HepG2 (cell line): ENCODE measurements around the gene TTC9. TPM values are rescaled to one million over a fixed set of nuclear protein-coding genes. Genes with fewer than 3 reads are reported as not detected.

Source experiments
- CREM ChIP-seq, 2 experiments: sonication (generic) in 1 of 2; formaldehyde crosslinking in 1 of 2; IDR thresholded peaks; 2 replicates each; pipeline versions ENCODE4 v1.4.0 to v1.6.1; 2016 to 2020; ENCODE audit warnings: antibody characterized with exemption in 1 of 2, mild to moderate bottlenecking in 1 of 2, missing genetic modification reagents in 1 of 2
- PHF8 ChIP-seq: sonication (generic); formaldehyde crosslinking; IDR thresholded peaks from 2 replicates; pipeline ENCODE4 v1.5.0; 2020; ENCODE audit warnings: missing genetic modification reagents
- RBFOX2 ChIP-seq: fragments of 200-400 bp; formaldehyde crosslinking; IDR thresholded peaks from 2 replicates; pipeline ENCODE4 v1.6.1; 2017; ENCODE audit warnings: low read depth, mild to moderate bottlenecking, low read length
- ZKSCAN8 ChIP-seq: IDR thresholded peaks from 2 replicates; pipeline ENCODE4 v1.6.1; 2016; ENCODE audit warnings: borderline replicate concordance, missing genetic modification reagents, missing compliant biosample characterization
- polyA plus RNA-seq, 8 experiments: library from polyadenylated mRNA; depleted of rRNA in 3 of 8; stranded (reverse) in 7 of 8; unstranded in 1 of 8; fragments of >200 nt; fragmentation: Illumina TruSeq in 4 of 8; extraction: Trizol in 4 of 8; gene quantifications; 2 replicates each; pipeline versions ENCODE4 v1.2.1 to v1.2.3, GENCODE V29; 2011 to 2016; ENCODE audit warnings: low read depth in 4 of 8, missing spikeins in 1 of 8, mixed read lengths in 1 of 8; ENCODE audit not compliant: insufficient read depth in 1 of 8
- total RNA-seq, 5 experiments: library from RNA; depleted of rRNA; stranded (reverse); fragments of >200 nt; fragmentation: Illumina TruSeq; extraction: Trizol; gene quantifications; 2 replicates each; pipeline ENCODE4 v1.2.3, GENCODE V29; 2016; ENCODE audit warnings: low read depth in 1 of 5
- TF ChIP-seq, protein P1 (sequence below), 2 experiments: sonication (generic) in 1 of 2; formaldehyde crosslinking in 1 of 2; IDR thresholded peaks; 2 replicates each; pipeline versions ENCODE4 v1.6.1 to v1.9.0; 2014 to 2022; ENCODE audit warnings: antibody characterized with exemption in 1 of 2, borderline replicate concordance in 1 of 2, inconsistent platforms in 1 of 2, low read depth in 1 of 2, missing genetic modification reagents in 1 of 2
- TF ChIP-seq, protein P2 (sequence below): IDR thresholded peaks from 2 replicates; pipeline ENCODE4 v1.6.1; 2016; ENCODE audit warnings: missing biosample characterization, missing genetic modification reagents, low read depth

The TTC9 gene
- total and polyA plus RNA-seq, 2 of the 13 experiments (the other 11 are each of a cell fraction or from before 2014, with no cell fraction given), result 0.13 to 0.30 TPM

DNA sequence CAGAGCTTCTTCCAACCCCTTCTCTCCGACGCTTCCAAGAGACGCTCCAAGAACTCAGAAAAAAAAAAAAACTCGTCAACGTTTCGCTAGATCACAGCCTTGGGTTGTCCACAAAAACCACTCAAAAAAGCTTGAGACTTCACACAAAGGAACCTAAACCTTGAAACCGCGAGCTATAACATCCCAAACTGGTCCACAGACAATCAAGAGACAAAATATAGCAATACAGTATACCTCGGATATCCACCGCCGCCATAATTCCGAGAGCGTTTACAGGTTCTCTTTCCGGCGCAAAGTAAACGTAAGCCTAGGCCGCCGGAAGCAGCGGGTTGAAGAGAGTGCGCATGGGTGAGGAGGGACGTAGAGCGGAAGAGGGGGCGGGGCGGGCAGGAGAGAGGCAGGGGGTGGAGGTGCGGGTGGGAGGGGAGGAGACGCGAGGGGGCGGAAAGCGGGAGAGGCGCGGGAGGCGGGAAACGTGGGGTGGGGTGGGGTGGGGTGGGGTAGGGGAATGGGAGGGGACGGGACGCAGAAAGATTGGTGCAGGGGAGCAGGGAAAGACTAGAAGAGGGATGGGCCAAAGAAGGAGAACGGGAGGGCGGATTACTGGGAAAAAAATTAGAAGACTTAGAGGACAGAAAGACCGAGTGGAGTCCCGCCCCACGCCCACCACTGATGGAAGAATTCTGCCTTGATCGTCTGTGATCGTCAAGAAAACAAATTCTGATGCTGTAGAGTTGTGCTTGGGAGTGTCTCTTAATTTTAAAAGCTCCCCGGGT lies 41.1 kb upstream of the TTC9 start, which contains the start of gene MED6 (continued):
- TF ChIP-seq, protein P1, sequence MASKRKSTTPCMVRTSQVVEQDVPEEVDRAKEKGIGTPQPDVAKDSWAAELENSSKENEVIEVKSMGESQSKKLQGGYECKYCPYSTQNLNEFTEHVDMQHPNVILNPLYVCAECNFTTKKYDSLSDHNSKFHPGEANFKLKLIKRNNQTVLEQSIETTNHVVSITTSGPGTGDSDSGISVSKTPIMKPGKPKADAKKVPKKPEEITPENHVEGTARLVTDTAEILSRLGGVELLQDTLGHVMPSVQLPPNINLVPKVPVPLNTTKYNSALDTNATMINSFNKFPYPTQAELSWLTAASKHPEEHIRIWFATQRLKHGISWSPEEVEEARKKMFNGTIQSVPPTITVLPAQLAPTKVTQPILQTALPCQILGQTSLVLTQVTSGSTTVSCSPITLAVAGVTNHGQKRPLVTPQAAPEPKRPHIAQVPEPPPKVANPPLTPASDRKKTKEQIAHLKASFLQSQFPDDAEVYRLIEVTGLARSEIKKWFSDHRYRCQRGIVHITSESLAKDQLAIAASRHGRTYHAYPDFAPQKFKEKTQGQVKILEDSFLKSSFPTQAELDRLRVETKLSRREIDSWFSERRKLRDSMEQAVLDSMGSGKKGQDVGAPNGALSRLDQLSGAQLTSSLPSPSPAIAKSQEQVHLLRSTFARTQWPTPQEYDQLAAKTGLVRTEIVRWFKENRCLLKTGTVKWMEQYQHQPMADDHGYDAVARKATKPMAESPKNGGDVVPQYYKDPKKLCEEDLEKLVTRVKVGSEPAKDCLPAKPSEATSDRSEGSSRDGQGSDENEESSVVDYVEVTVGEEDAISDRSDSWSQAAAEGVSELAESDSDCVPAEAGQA (IDR thresholded peaks at IDR 0.05; ENCODE audit: low read depth), result peak; percentile 88
- TF ChIP-seq, protein P1 (CRISPR knock-in tag; IDR thresholded peaks at IDR 0.05; ENCODE audit: borderline replicate concordance), result no peak
- 0 out of 2 replicates have a peak, but pooled peaks have one; percentile 22 for TF ChIP-seq ZKSCAN8 (CRISPR knock-in tag)
- TF ChIP-seq CREM (IDR thresholded peaks at IDR 0.05), result peak; percentile 96
- peak; percentile 81 for TF ChIP-seq CREM (CRISPR knock-in tag; IDR thresholded peaks at IDR 0.05)
- peak; percentile 66 for TF ChIP-seq PHF8
- TF ChIP-seq, protein P2, sequence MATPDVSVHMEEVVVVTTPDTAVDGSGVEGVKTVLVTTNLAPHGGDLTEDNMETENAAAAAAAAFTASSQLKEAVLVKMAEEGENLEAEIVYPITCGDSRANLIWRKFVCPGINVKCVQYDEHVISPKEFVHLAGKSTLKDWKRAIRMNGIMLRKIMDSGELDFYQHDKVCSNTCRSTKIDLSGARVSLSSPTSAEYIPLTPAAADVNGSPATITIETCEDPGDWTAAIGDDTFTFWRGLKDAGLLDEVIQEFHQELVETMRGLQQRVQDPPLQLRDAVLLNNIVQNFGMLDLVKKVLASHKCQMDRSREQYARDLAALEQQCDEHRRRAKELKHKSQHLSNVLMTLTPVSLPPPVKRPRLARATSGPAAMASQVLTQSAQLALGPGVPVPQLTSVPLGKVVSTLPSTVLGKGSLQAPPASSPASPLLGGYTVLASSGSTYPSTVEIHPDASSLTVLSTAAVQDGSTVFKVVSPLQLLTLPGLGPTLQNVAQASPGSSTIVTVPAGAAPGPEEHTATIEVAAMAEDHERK, result peak; percentile 56; the same call in 1 of the 2 replicates
- peak; percentile 48; the same call in 1 of the 2 replicates for TF ChIP-seq RBFOX2
